22Rv1 (cell line): ENCODE measurements around the gene TALDO1.

ENCODE experiments used
- H3K27ac ChIP-seq: fragments of 450-650 bp; 2 replicates; pipeline ENCODE4 v1.5.1; 2017
- ZFX ChIP-seq: fragments of 450-650 bp; IDR thresholded peaks from 2 replicates; pipeline ENCODE4 v1.6.1; 2017; ENCODE audit warnings: antibody characterized with exemption, borderline replicate concordance
- TF ChIP-seq, protein P1 (sequence below): fragments of 450-650 bp; IDR thresholded peaks from 2 replicates; pipeline ENCODE4 v1.5.1; 2017; ENCODE audit warnings: mild to moderate bottlenecking

Gene TALDO1

DNA sequence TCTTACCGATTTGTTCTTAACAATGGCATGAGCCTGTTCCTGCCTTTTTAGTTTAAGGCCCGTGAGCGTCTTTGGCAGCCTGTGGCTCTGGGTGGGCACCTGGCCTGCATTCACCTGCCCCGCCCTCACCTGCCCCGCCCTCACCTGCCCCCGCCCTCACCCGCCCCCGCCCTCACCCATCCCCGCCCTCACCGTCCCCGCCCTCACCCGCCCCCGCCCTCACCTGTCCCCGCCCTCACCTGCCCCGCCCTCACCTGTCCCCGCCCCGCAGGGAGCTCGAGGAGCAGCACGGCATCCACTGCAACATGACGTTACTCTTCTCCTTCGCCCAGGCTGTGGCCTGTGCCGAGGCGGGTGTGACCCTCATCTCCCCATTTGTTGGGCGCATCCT lies 15.8 kb downstream of the TALDO1 start:
- TF ChIP-seq ZFX, result no peak
- TF ChIP-seq, protein P1, sequence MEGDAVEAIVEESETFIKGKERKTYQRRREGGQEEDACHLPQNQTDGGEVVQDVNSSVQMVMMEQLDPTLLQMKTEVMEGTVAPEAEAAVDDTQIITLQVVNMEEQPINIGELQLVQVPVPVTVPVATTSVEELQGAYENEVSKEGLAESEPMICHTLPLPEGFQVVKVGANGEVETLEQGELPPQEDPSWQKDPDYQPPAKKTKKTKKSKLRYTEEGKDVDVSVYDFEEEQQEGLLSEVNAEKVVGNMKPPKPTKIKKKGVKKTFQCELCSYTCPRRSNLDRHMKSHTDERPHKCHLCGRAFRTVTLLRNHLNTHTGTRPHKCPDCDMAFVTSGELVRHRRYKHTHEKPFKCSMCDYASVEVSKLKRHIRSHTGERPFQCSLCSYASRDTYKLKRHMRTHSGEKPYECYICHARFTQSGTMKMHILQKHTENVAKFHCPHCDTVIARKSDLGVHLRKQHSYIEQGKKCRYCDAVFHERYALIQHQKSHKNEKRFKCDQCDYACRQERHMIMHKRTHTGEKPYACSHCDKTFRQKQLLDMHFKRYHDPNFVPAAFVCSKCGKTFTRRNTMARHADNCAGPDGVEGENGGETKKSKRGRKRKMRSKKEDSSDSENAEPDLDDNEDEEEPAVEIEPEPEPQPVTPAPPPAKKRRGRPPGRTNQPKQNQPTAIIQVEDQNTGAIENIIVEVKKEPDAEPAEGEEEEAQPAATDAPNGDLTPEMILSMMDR, result no peak
- peak overlapping the region; percentile 60 for H3K27ac ChIP-seq

DNA sequence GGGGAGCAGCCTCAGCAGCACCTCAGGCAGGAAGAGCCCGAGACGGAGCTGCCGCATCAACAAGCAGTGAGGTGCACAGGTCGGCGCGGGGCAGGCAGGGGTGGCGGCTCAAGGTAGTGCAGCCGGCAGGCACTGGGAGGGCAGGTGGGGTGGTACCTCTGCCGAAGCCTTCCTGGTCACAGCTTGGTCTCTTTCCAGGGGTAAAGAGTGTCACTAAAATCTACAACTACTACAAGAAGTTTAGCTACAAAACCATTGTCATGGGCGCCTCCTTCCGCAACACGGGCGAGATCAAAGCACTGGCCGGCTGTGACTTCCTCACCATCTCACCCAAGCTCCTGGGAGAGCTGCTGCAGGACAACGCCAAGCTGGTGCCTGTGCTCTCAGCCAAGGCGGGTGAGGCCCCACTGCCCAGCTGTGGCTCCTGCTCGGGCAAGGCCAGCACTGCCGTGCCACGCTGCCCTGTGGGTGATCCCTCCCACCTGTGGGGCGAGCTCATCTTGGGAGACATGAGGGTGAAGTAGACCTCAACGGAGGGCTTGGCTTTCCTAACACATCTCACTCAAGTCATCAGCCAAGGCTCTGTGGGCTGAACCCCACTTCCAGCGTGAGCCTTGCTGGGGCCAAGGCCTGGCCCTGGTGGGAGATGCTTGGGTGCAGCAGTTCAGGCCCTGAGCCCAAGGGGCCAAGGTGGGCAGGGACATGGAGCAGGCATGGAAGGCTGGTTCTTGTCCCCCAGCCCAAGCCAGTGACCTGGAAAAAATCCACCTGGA lies 16.5 kb downstream of the TALDO1 start:
- TF ChIP-seq, protein P1, result no peak
- no peak for TF ChIP-seq ZFX
- H3K27ac ChIP-seq, result peak overlapping the region; percentile 60

DNA sequence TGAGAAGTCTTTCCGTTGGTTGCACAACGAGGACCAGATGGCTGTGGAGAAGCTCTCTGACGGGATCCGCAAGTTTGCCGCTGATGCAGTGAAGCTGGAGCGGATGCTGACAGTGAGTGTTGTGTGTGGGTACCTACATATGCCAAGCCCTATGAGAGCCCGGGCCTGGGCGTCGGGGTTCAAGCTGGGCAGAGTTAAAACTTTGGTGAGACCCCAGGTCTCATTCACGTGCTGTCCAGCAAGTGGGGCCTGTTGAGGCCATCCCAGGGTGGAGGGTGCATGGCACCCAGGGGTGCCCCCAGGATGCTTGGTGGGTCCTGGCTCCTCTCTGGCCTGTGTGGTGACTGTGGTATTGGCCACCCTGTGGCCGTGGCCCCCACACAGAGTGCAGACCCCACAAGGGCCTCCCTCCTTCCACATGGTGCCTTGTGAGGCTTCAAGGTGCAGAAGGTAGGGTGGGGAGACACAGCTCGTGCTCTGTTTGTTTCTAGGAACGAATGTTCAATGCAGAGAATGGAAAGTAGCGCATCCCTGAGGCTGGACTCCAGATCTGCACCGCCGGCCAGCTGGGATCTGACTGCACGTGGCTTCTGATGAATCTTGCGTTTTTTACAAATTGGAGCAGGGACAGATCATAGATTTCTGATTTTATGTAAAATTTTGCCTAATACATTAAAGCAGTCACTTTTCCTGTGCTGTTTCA lies 17.2 kb downstream of the TALDO1 start:
- H3K27ac ChIP-seq, result peak overlapping the region; percentile 60; the same call in 1 of the 2 replicates
- TF ChIP-seq, protein P1, result no peak
- TF ChIP-seq ZFX, result no peak

DNA sequence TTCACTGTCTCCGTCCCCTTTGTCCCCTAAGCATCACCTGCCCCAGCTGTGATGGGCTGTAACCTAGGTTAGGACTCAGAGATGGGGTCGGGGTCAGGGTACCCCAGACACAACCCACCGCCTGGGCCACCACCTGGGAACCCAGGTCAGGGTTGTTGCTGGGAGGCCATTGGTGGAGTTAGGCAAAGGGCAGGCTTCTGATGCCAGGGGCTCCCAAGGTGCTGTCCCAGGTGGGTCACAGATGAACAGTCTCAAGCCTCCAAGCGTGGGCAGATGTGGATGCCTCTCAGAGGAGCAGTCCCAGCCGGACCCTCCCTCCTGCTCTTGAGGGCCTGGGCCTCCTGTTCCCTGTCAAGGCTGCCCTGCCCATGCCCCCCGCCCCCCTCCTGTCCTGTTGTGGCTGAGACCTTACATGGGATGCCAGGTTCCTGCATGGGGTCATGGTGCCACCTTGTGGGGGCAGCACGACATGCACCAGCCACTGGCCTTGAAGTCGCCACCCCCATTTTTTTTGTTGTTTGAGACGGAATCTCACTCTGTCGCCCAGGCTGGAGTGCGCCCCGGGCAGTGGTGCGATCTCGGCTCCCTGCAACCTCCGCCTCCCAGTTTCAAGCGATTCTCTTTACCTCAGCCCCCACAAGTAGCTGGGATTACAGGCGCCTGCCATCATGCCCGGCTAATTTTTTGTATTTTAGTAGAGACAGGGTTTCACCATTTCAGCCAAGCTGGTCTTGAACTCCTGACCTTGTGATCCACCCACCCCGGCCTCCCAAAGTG lies 17.9 kb downstream of the TALDO1 start:
- peak overlapping the region; percentile 60 for H3K27ac ChIP-seq
- TF ChIP-seq ZFX, result no peak
- TF ChIP-seq, protein P1, result peak; percentile 81

DNA sequence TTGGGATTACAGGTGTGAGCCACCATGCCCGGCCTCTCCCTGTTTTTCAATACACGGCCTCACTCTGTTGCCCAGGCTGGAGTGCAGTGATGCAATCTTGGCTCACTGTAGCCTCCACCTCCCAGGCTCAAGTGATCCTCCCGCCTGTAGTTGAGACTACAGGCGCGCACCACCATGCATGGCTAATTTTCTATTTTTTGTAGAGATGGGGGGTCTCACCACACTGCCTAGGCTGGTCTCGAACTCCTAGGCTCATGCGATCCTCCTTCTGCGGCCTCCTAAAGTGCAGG lies 18.5 kb downstream of the TALDO1 start:
- no peak for TF ChIP-seq ZFX
- TF ChIP-seq, protein P1, result no peak
- H3K27ac ChIP-seq, result peak overlapping the region; percentile 60

DNA sequence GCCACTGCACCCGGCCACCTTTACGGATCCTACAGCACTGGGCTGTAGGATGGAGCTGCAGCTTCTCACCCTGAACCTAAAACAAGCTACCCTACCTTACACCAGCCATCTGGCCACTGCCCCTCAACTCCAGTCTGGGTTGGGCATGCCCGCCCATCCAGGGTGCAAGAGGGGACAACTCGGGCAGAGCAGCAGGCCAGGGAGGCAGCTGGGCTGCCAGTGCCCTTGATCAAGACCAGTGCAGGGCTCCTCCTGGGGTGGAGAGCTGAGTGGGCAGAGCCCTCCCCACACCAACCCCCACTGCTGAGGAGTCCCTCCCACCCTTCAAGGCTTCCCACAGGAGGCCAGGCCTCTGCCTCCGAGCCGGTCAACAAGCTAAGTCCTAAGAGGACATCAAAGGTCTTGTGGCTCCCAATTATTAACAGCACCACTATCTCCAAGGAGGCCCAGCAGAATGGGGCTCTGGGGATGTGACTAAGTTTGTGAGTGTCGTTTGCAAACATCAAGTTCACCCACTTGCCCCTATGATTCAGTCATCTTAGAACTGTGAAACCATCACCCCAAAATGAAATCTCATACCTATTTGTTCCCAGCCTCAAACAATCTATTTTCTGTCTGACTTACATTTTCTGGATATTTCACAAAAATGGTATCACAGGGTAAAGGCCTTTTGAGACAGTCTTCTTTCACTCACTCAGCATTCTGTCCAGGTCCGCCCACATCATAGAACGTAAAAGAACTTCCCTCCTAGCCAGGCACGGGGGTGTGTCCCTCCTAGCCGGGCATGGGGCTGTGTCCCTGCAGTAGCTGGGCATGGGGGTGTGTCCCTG lies 19.1 kb downstream of the TALDO1 start:
- H3K27ac ChIP-seq, result peak overlapping the region; percentile 60
- TF ChIP-seq, protein P1, result no peak
- TF ChIP-seq ZFX, result no peak
